GM18909 (cell line): ENCODE results near the gene UMPS.
"Not testable (repeated sequence)": the region's sequence is repeated elsewhere in the genome, so short reads cannot be mapped to it uniquely, and the experiment has no call there.

ENCODE experiments used
- ATAC-seq: cut with Tn5 transposase; IDR thresholded peaks from one replicate; pipeline ENCODE4 v1.9.1; 2021; ENCODE audit warnings: mild to moderate bottlenecking; ENCODE audit not compliant: unreplicated experiment, poor library complexity

The UMPS gene

DNA sequence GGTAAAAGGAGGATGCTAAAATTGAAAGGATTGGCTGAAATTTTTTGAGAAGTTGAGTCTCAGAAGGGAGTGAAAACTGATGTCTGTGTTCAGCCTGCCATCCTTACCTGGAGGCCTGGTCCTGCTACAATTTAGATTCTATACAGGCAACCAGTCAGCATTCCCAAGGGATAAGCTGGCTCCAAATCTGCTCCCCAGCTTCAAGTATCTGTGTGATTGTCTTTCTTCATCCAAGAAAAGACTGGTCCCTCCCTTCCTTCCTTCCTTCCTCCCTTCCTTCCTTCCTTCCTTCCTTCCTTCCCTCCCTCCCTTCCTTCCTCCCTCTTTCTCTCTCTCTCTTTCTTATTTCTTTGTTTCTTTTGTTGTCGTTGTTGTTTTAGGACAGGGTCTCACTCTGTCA lies 24.7 kb upstream of the UMPS start:
- ATAC-seq, result no peak

DNA sequence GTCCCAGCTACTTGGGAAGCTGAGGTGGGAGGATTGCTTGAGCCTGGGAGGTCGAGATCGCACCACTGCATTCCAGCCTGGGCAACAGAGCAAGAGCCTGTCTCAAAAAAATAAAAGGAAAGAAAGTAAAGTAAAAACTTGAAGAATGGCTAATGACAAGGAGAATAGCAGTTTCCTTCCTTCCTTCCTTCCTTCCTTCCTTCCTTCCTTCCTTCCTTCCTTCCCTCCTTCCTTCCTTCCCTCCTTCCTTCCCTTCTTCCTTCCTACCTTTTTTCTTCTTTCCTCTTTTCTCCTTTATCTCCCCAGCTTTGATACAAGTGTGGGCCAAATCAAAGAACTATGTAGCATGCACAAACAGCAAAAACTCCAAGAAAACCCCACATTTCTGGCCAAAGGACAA lies 23.0 kb upstream of the UMPS start:
- not testable (repeated sequence) for ATAC-seq

DNA sequence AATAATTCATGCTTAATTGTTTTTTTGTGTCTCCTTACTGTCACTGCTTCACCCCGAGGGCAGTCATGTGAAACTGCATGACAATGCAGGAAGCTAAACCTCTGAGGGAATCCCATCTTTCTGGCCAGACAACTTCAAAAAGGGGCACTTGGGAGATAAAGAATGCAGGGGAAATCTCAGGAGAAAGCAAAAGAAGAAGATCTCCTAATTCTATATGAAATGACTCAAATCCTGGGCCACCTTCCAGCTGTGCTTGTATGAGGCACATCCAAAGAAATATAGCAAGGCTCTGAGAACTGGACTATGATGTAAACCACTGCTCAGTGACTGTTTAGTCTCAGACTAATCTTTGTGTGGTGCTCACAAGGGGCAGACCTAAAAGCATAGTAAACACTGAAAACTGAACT lies 22.6 kb upstream of the UMPS start:
- no peak for ATAC-seq

DNA sequence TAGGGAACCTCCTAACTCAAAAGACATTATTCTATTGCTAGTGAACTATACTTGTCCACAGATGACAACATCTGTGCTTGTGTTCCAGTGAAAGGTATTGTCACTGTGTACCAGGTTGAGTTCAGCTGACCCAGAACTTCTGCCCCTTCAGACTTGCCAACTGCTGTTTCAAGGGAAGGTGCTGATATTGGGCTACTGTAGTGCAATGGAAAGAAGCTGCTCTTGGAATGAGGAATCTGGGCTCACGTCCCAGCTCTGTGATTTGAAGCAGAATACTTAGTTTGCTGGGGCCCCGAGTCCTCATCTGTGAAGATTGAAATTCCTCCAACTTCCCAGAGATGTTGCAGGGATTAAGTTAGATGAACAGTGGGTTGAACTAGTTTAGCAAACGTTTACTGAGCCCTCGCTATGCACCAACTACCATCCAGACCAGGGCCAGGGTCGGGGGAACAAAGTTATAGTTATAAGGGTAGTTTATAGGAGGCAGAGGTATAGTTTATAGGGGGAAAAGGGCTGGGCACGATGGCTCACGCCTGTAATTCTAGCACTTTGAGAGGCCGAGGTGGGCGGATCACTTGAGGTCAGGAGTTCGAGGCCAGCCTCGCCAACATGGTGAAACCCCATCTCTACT lies 15.9 kb upstream of the UMPS start:
- ATAC-seq, result no peak

DNA sequence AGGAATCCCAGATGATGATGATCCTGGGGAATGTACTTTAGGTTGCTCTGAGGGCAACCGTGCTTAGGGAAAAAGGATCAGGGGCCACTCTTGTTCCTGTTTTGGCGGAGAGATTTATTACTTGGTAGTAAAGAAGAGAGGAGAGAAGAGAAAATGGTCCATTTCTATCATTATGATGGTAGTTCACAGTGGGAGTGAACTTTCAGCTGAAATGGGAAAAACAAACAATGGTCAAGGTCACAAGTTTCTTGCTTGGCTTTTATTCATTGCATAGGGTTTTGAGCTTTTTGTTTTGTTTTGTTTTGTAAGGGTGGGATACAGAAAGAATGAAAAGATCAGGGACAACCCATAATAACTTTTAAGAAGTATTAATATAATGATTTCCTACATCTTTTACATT lies 7.7 kb upstream of the UMPS start:
- no peak for ATAC-seq

DNA sequence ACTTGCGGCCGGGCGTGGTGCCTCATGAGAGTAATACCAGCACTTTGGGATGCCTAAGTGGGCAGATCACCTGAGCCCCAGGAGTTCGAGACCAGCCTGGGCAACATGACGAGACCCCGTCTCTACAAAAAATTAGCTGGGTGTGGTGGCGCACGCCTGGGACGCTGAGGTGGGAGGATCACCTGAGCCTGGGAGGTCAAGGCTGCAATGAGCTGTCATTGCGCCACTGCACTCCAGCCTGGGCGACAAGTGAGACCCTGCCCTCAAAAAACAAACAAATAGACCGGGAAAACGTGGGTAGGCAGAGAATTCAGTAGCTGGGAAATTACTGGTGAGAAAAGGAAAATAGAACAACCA lies 667 bp downstream of the UMPS start:
- ATAC-seq, result no peak

DNA sequence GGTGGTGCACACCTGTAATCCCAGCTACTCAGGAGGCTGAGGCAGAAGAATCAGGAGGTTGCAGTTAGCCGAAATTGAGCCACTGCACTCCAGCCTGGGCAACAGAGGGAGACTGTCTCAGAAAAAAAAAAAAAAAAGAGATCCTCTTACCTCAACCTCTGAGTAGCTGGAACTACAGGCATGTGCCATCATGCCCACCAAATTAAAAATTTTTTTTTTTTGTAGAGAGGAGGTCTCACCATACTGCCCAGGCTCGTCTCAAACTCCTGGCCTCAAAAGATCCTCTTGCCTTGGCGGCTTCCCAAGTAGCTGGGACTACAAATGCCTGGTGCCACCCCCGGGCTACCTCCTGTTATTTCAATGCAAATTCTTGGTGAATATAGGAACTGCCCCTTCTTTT lies 1.5 kb downstream of the UMPS start:
- no peak for ATAC-seq

DNA sequence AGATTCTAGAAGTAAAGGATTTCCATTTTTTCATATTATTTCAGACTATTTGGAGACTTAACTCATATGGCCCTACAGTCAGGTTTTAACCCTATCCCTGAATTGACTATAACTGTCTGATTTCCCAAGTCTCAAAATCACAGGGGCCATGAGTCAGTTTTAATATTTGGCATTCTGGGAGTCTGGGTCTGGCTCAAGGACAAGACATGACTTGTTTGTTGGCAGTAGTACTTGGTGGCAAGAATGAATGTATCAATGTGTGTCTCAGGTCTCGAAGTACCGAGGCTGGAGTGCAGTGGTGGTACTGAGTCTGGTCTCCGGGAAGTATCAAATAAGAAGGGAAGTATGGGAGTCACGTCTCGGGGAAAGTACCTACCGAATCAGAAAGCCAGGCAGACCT lies 10.8 kb downstream of the UMPS start:
- ATAC-seq, result no peak

DNA sequence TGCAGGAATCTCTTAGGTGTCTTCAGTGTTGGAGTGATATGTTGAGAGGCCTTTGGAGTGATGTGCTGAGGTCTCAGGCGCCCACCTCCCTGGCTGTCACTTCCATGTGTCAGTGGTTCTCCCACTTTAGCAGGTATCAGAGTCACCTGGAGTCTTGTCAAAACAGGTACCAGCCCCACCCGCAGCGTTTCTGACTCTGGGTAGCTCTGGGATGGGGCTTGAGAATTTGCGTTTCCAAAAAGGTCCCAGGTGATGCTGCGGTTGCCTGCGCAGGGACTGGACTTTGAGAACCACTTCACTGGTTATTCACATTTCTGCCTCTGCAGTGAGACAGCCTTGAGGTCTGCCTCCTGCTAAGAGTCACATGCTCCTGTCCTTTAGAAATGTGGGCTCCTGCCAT lies 15.5 kb downstream of the UMPS start:
- no peak for ATAC-seq

DNA sequence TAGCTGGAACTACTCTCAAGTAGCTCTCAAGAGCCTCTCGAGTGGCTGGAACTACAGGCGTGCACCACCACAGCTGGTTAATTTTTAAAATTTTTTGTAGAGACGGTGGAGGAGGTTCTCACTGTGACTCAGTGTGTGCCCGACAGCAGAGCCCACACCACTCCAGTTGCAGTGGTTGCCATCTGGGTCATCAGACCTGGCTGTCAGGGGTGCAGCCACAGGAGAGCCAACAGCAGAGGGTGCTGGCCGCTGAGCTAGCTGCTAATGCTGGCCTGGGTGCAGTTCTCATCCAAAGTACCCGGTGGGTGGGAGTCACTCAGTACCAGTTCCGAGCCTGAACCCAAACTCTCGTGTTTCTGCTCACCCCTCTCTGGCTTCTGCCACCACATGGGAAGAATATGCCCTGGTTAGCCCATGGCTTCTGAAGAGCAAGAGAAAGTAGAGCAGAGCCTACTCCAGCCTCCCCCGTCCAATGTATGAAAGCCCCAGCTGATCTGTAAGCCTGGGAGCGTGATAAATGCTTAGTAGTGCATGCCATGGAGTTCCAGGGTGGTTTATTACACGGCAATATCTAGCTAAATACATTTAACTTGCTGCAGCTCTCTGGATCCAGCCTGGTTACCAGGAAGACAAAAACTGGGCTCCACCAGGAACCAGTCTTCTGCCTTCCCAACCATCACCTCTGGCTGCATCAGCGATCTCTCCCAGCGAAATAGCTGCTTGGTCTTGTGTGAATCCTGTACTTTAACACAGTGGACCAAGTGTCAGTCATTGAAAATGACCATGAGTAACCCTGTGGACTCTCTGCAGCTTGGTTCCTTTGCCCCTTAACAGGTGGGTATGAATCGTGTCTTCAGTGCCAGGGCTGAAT lies 17.1 kb downstream of the UMPS start:
- no peak for ATAC-seq

DNA sequence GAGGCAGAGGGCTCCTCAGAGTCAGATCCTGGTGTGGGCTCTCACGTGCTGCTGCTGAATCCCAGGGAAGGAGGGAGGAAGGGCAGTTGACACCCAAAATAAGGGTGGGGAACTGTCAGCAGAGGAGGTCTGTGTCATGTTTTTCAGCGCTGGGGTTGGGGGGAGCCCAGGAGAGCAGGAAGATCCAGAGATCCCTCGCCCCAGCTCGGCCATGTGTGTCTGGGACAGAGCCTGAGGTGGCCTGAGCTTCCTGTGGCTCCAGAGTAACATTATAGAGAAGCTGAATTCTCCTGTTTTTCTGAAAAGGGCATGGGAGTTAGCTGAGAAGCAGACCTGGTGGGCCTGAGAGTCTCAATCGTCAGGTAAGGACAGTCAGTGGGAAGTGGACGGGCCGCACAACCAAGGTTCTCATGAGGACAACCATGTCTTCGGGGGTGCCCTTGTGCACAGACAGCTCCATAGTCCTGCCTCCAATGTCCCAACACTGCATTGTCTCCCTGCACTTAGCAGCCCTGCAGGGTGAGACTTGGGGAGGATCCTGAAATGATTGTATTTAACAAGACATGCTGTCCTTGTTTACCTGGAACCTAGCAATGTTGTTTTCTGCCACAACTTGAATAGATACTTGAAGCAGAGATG lies 18.4 kb downstream of the UMPS start:
- ATAC-seq, result no peak

DNA sequence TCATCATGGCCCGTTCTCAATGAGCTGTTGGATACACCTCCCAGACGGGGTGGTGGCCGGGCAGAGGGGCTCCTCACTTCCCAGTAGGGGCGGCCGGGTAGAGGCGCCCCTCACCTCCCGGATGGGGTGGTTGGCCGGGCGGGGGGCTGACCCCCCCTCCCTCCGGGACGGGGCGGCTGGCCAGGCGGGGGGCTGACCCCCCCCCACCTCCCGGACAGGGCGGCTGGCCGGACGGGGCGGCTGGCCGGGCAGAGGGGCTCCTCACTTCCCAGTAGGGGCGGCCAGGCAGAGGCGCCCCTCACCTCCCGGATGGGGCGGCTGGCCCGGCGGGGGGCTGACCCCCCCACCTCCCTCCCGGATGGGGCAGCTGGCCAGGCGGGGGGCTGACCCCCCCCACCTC lies 19.6 kb downstream of the UMPS start:
- not testable (repeated sequence) for ATAC-seq

DNA sequence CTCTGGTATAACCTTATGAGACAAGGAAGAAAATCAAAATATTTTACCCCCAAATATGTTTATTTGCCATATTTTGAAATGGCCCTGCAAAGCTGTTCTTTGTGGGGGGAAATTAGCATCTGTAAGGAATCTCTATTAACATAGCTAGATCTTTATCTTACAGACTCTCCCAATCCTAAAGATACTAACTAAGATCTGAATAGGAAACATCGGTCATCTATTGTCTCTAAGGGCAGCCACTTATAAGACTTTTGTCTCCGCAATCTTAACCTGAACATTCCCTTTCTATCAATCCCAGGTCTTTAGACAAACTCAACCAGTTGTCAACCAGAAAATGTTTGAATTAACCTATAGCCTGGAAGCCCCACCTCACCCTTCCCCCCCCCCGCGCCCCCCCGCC lies 21.2 kb downstream of the UMPS start:
- no peak for ATAC-seq

DNA sequence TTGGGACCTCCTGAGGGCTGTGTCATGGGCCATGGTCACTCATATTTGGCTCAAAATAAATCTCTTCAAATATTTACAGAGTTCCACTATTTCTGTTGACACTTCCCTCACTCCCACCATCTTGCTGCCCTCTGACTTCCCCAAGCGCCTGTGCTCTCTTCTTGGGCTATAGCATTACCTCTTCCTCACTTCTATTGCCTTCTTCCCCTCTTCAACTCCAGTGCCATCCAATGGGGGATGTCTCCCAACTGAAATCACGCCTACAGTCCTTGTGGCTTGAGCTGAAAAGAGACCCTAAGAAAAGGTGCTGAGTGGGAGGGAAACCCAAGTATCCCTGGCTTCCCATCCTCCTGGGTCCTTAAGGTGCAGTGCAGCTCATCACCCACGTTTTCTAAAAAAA lies 21.8 kb downstream of the UMPS start:
- ATAC-seq, result no peak

DNA sequence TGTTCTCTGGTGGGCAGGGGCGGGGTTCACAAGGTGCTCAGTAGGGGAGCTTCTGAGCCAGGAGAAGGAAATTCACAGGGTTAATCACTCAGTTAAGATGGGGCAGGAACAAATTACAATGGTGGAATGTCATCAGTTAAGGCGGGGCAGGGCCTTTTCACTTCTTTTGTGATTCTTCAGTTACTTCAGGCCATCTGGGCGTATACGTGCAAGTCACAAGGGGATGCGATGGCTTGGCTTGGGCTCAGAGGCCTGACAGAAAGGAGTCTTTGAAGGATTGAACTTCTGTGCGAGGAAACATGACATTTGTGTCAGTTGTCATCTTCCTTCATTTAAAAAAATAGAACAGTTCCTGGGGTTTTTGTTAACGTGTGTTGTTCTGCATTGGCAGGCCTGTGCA lies 27.7 kb downstream of the UMPS start:
- ATAC-seq, result not testable (repeated sequence)

DNA sequence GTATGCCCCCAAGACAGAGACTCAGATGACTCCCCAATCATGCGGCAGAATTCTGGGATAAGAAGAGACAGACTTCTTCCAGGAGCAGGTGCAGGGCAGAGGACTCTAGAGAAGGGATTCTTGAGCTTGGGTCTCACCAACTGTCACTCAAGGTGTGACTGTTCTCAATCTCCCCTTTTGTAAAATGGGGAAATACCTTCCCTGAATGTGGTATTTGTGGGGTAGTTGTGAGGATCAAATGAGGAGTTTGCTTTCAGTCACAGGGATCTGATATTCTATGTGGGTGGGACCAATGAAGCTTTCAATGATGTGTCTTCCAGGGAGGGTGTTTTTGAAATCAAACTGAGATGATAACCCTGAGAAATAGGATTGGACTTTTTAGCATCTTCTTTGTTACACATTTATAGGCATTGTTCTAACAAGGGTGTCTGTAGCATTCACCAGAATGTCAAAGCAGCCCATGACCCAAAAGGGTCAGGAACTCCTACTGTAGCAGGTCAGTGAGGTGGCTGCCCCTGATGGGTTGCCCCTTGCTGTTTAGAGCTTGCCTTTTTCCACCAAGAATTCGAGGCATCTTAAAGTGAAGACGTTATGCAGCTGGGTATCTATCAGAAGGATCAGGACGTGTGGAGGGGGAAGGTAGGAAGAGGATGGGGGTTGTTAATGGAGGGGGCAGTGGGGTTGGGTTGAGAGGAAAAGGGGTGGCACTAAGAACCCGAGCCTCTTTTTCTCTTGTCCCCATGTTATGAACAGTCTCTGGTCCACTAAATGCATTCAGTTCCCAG lies 28.8 kb downstream of the UMPS start:
- ATAC-seq, result no peak

DNA sequence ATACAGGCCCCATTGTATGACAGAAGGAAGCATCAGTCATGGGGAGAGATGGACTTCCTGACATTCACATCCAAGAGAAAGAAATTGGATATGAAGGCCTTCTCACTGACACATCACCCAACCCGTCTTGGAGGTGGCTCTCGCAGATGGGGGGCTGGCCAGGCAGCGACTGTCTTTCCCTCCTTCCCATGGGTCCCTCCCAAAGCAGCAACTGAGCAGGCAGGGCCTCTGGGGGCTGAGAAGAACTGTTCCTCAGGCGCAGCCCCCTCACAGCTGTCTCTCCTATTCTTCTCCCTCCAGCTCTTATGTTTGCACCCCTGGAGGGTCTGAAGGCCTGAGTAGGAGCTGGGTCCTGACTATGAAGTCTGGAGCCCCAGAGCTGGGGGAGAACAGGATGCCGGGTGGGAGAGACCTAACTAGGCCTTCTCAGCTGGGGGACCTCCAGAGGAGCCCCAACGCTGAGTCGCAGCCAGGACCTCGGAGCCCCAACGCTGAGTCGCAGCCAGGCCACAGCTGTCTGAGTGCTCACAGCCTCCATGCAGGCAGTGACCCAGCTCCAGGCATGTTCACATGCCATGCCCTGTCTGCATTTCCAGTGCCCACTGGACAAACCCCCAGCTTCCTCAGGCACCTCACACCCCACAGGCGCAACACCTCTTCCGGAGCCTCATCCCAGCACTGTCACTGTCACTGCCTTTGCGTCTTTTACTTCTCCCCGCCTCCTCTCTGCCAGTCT lies 29.6 kb downstream of the UMPS start:
- no peak for ATAC-seq

DNA sequence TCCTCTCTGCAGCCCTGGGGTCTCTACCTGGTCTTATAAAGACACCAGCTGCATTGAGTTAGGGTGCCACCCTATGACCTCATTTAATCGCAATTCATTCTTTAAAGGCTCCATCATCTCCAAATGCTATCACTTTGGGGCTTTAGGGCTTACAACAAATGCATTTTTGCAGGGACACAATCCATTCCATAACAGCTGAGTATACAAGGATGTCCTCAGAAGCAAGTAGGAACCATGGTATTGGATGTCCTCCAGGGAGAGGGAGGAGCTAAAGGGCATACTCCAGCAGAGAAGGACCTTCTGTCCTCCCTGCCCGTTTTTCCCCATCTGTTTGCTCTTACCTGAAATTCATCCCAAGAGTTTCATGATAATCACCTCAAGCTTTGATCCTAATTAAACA lies 30.3 kb downstream of the UMPS start:
- ATAC-seq, result no peak

DNA sequence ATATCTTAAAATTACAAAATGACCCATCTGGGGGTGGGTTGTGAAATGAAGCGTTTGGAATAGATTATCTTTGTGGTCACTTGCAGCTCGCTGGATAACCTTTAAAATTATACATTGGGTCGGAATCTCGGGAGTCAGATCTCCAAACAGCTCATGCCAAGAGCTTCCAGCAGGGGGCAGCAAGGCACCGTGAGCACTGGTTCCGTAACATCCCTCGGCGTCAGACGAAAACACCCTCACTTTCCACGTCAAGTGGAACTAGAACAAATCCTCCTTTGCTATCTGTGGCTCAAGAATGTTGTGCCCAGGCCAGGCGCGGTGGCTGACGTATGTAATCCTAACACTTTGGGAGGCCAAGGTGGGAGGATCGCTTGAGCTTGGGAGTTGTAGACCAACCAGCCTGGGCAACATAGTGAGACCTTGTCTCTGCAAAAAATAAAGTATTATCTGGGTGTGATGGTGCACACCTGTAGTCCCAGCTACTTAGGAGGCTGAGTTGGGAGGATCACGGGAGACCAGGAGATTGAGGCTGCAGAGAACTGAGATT lies 31.1 kb downstream of the UMPS start:
- no peak for ATAC-seq
